Measurements from ENCODE around the gene NHERF2.

Gene NHERF2

GRCh38 chr16:2027024-2028010, 615 bp downstream of the NHERF2 start:
- Mint-ChIP-seq H3K27me3 (ENCODE audit: low read depth, poor library complexity) (peaks cover 38% of the 10 kb centered on the region), H3K4me3 (peak overlapping the region; percentile 80), H3K27ac (no peak overlapping the region), H3K9me3 (no peaks in the 10 kb centered on the region), H3K4me1 (peaks cover 37% of the 10 kb centered on the region), H3K36me3 (ENCODE audit: low read depth) (no peaks in the 10 kb centered on the region)
- DNase-seq: no peak
- no peak for TF ChIP-seq CTCF (IDR thresholded peaks at IDR 0.05)

DNA sequence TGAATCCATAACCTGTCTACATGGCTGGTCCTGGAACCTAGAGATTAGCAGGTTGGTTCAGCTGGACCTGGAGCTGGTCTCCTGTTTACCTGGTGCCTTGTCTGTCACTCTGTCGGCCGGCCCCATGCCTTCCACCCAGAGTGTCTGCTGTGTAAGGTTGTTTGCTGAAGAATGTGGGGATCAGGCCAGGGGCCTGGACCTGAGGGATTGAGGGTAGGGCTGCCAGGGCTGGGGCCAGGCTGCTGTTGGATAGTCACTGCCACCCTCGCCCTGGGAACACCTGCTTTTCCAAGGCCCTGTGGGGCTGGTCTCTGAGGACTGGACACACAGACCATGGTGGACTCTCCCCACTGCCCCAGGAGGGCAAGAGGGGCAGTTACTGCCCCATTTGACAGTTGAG, 1.4 kb downstream of the NHERF2 start:
- Mint-ChIP-seq H3K27ac (no peak overlapping the region), H3K36me3 (ENCODE audit: low read depth) (no peaks in the 10 kb centered on the region), H3K4me1 (peaks cover 31% of the 10 kb centered on the region), H3K27me3 (ENCODE audit: low read depth, poor library complexity) (peaks cover 32% of the 10 kb centered on the region), H3K4me3 (peak overlapping the region; percentile 80), H3K9me3 (no peaks in the 10 kb centered on the region)
- DNase-seq: no peak
- no peak for TF ChIP-seq CTCF (IDR thresholded peaks at IDR 0.05)

- H3K27ac Mint-ChIP-seq: no peak overlapping the region
Measured at GRCh38 chr16:2028620-2029220, 2.0 kb downstream of the NHERF2 start.

DNA sequence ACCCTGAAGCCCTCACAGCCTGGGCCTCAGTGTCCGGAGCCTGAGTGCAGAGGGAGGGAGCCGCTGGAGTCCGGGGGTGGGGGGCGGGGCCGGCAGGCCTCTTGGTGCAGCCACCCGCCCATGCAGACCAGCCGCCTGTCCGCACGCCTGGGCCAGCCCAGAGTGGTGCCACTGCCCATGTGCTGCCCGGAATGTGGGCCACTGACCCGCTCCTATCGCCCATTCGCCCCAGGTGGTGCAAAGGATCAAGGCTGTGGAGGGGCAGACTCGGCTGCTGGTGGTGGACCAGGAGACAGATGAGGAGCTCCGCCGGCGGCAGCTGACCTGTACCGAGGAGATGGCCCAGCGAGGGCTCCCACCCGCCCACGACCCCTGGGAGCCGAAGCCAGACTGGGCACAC, 2.6 kb downstream of the NHERF2 start:
- no peak for DNase-seq
- H3K36me3 Mint-ChIP-seq (ENCODE audit: low read depth): no peaks in the 10 kb centered on the region
- H3K4me1 Mint-ChIP-seq: peaks cover 27% of the 10 kb centered on the region
- no peak for TF ChIP-seq CTCF (IDR thresholded peaks at IDR 0.05)
- no peak overlapping the region for H3K27ac Mint-ChIP-seq
- no peak overlapping the region for H3K4me3 Mint-ChIP-seq
- peaks cover 32% of the 10 kb centered on the region for H3K27me3 Mint-ChIP-seq (ENCODE audit: low read depth, poor library complexity)
- no peaks in the 10 kb centered on the region for H3K9me3 Mint-ChIP-seq

More at GRCh38 chr16:2028620-2029220, 2.0 kb downstream of the NHERF2 start:
- DNase-seq: no peak
- Mint-ChIP-seq H3K9me3 (no peaks in the 10 kb centered on the region), H3K4me3 (no peak overlapping the region), H3K27me3 (ENCODE audit: low read depth, poor library complexity) (peaks cover 32% of the 10 kb centered on the region), H3K4me1 (peaks cover 28% of the 10 kb centered on the region), H3K36me3 (ENCODE audit: low read depth) (no peaks in the 10 kb centered on the region)
- TF ChIP-seq CTCF (IDR thresholded peaks at IDR 0.05): no peak

DNA sequence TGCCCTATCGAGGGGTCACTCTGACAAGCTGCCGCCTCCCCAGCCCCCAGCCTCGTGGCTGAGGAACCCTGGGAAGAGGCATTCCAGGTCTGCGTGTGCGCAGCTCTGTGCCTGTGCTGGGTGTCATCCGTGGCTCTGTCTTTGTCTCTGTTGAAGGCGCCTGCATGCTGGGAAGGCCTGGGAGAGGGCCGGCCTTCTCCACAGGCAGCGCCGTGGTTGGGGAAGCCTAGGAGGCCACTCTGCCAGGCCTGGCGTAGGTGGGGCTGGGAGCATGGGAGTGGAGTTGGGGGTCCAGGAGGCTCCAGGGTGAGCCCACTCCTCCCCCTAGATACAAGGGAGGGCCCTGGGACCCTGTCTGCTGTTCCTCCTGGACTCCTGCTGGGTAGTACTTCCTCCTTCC, 3.3 kb downstream of the NHERF2 start:
- Mint-ChIP-seq H3K4me1 (peaks cover 29% of the 10 kb centered on the region), H3K27ac (no peak overlapping the region), H3K27me3 (ENCODE audit: low read depth, poor library complexity) (peaks cover 32% of the 10 kb centered on the region), H3K4me3 (no peak overlapping the region), H3K36me3 (ENCODE audit: low read depth) (no peaks in the 10 kb centered on the region), H3K9me3 (no peaks in the 10 kb centered on the region)
- TF ChIP-seq CTCF (IDR thresholded peaks at IDR 0.05): no peak
- DNase-seq: no peak
